ENCODE results near the gene PCCA.

DNA sequence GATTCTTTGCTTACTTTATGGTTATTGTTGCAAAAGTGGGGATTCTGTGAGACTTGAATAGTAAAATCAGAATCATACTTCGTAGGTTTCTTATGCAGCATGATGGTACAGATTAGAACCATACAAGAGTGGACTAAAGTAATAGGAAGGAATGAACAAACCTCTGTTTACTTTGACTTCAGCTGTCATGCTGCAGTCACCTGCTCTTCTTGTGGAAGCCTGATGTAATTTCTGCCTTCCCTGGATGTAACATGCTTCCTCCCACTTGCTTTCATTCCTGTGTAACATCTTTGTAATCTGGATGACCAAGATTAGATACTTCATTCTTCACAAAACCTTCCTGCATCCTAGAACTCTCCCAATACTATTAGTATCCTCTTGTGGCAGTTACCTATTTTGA lies 235.0 kb downstream of the PCCA start:
- TF ChIP-seq POLR2A (IDR thresholded peaks at IDR 0.05; ENCODE audit: low read length) (no peak), GATA1 (IDR thresholded peaks at IDR 0.05; ENCODE audit: low read depth, low read length) (no peak)

Data from erythroblast (primary cell).